CD4-positive, alpha-beta T cell treated with Interleukin-15 for 1 hour (primary cell): ENCODE measurements around the gene DEF6.
"Not testable (repeated sequence)": the region's sequence is repeated elsewhere in the genome, so short reads cannot be mapped to it uniquely, and the experiment has no call there.

Experiments
- DNase-seq: peaks from one replicate; pipeline ENCODE4 v3.0.0-alpha.2; 2020

Gene DEF6

DNA sequence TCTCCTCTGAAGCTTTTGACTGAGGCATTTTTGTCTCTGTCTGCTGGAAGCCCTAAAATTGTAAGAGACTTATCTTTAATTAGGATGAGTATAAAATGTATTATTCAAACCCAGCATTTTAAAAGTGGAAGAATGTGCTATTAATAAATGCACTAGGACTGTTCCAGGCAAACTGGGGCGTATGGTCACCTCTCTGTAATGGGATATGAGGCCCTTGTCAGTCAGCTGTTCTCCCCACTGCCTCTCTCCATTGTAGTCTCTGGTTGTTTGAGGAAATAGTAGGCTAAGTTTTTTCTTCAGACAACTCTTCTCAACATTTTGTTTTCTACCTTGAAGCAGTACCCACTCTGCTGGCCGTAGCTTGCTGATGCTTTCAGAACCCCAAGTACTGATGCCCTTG lies 14.3 kb upstream of the DEF6 start:
- DNase-seq = no peak

- no peak for DNase-seq
Observed at GRCh38 chr6:35287671-35288396, 9.8 kb upstream of the DEF6 start.

DNA sequence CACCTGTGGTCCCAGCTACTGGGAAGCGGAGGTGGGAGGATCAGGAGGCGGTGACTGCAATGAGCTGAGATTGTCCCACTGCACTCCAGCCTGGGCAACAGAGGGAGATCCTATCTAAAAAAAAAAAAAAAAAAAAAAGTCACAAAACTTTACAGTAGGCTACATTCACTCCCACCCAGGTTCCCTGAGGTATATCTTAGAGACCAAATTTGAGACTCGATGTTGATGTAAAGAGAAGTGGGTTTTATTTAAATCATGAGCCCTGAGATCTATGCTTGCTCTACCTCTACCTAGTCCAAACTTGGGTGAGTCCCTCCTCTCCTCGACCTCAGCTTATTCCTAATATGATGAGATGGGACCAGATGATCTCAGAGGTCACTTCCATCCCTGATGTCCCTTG lies 8.8 kb upstream of the DEF6 start:
- DNase-seq = no peak

- no peak for DNase-seq
Observed at GRCh38 chr6:35291491-35291890, 6.1 kb upstream of the DEF6 start.

- no peak for DNase-seq
Observed at GRCh38 chr6:35292494-35292893, 5.1 kb upstream of the DEF6 start.

GRCh38 chr6:35293681-35294080 lies 3.9 kb upstream of the DEF6 start:
- no peak for DNase-seq

DNA sequence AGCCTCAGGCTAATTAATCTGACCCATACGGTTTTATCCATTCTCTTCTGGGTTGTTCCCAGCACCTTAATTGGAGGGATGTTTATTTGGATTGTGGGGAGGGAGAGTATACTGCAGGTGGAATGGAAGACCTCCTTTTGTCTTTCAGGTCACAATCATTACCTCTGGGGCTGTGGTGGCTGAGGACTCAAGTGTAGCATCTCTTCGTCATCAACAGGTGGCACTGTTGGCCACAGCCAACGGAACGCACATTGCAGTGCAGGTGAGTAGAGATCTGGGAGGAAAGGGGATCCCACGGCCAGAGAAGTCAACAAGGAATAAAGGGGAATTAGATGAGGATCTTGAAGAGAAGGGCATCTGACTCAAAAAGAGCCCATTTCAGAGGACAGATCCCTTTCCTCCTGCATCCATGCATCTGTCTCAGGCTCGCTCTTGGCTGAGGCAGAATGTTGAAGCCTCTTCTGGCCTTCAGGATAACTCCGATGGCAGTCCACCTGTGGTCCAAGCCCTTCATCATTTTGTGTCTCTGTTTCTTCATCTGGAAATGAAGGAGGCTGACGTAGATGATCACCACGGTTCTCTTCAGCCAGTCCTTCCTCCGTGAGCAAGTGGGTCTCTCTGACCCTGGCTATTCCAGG lies 3.2 kb upstream of the DEF6 start:
- peak; percentile 53 for DNase-seq

DNA sequence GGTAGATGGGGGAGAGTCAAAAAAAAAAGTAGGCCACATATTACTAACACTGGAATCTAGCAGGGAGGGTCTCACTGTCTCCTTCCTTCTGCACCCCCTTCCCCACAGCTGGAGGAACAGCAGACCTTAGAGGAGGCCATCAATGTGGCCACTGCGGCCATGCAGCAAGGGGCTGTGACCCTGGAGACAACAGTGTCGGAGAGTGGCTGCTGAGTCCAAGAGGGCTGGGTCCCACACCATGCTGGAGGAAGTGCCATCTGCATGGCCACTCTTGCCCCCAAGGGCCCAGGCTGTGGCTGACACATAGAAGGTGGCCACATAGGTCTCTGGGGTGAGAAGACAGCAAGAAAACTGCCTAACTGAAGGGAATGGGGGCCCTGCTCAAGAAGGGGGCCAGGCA lies 2.6 kb upstream of the DEF6 start:
- no peak for DNase-seq

- DNase-seq = no peak
Observed at GRCh38 chr6:35295521-35296315, 1.9 kb upstream of the DEF6 start.

DNA sequence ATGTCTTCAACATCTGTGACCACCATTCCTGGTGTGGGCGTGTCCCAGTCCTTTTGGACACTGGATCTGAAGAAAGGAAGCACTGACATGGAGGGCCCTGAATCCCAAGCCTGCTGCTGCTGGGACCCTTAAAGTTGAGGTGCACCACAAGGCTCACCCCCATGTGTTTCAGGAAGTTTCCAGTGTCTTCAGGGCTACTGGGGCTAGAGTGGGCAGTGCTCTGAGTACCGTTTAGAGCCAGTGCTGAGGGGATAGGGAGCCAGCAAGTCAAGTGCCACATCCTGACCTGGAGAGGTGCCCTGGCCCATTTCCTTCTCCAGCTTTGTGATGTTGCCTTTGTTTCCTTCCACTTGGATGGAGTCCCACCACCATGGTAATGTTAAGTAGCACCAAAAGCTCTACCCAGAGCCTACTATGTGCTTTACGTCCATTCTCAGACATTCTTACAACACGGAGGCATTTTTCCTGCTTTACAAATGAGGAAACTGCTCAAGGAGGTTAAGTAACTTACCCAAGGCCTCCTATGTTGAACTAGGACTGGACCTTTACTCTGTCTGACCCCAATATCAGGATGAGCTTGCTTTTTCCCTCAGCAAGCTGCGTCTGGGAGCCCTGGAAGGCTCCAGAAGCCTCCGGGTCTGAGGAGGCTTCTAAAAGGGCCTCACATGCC lies 552 bp upstream of the DEF6 start:
- no peak for DNase-seq

DNA sequence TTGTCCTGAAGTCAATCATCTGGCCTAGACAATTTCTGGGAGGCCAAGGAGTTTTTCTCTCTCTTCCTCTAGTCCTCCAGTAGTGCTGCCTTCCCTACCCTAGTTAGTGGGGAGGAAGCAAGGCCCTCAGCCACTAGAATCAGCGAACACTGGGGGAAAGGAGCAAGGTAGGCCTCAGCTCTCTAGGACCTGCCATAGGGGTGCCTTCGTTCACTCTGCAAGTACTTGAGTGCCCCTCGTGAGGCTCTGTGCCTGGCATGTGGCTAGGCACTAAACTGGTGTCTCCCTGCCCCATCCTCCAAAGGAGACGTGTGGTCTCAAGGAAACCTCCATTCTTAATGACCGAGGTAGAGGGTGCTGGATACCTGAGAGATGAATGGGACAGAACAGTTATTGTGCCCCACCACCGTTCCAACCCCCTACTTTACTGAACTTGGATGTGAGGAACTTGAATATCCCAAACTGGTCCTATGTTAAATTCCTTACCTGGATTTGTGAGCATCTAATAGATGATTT lies 1.1 kb downstream of the DEF6 start:
- DNase-seq = no peak

DNA sequence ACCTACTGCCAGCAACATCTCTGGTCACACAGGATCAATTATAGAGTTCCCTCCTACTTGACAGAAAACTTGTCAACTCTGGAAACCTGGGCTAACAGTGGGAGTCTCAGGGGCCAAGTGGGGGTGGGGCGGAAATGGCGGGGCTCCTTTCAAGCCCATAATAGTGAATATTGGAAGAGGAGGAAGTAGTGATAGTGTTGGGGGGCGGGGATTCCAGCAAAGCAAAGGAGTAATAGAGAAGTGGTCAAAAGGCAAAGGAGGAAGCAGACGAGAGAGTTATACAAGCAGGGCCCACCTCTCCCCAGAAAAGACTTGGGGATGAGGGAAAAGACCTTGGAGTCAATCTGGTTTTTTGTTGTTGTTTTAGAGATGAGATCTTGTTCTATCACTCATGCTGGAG lies 2.1 kb downstream of the DEF6 start:
- DNase-seq = peak; percentile 63

- DNase-seq = peak; percentile 59
Observed at GRCh38 chr6:35300848-35301247, 3.2 kb downstream of the DEF6 start.

GRCh38 chr6:35302604-35303241 lies 5.1 kb downstream of the DEF6 start:
- peak; percentile 87 for DNase-seq

- DNase-seq = no peak
Observed at GRCh38 chr6:35304299-35304698, 6.7 kb downstream of the DEF6 start.

GRCh38 chr6:35305117-35305516 lies 7.5 kb downstream of the DEF6 start:
- DNase-seq = no peak

DNA sequence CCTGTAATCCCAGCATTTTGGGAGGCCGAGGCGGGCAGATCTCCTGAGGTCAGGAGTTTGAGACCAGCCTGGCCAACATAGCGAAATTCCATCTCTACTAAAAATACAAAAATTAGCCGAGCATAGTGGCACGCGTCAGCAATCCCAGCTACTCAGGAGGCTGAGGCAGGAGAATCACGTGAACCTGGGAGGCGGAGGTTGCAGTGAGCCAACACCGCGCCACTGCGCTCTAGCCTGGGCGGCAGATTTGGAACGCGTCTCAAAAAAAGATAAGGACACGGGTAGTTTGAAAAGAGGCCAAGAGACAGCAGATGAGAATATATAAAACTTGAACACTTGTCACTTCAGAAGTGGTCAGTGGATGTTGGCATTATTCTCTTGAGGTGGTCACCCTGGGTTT lies 9.5 kb downstream of the DEF6 start:
- DNase-seq = not testable (repeated sequence)

GRCh38 chr6:35308543-35308942 lies 10.9 kb downstream of the DEF6 start:
- DNase-seq = not testable (repeated sequence)

- no peak for DNase-seq
Observed at GRCh38 chr6:35309611-35310264, 12.1 kb downstream of the DEF6 start.

DNA sequence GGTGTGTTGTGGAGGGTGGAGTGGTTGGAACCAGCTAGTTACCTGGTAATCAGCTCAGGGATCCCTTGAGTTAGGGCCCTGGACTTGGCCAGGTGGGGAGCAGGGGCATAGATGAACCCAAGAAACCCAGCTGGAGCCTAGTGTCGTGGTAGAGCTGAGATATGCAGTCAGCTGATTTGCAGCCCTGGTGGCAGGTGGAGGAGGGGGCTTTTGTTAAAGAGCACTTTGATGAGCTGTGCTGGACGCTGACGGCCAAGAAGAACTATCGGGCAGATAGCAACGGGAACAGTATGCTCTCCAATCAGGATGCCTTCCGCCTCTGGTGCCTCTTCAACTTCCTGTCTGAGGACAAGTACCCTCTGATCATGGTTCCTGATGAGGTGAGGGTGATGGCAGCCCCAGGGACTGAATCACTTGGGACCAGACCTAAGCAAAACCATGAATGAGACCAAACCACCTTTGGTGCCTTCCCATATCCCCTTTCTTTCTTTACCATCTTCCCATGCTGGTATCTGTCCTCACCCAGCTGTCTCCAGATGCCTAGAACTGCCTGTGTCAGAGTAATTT lies 12.7 kb downstream of the DEF6 start:
- DNase-seq = no peak

DNA sequence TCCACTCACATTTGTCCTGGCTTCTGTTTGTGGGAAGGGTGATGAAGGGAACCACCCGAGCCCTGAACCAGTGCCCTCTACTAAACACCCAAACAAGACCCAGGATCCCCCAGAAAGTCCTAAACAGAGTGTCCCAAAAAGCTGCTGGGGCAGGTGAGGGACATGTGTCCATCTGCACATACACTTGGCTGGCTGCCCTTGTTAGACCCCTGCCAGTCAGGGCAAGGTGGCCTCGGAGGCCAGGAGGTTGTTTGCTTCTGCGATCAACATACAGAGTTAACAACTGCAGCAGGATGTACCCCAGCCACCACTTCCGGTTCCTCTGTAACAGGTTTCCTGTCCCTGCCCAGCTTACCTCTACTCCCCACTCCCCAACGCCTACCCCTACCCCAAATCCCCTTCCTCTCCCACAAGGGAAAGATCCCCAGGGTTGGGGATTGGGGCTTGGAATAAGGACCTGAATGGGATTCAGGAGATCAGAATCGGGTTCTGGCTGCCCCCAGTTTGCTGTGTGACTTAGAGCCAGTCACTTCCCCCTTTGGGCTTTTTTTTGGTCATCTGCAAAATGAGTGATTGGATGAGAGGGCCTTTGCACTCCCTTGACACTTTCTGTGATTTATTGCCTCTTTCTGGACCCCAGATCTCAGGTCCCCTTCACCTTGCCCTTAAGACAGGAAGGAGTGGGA lies 13.9 kb downstream of the DEF6 start:
- peak; percentile 75 for DNase-seq
